Epithelial cell of prostate (primary cell): ENCODE measurements around the gene TCEANC2.
"Not testable (repeated sequence)": the region's sequence is repeated elsewhere in the genome, so short reads cannot be mapped to it uniquely, and the experiment has no call there.

Experiments used
- DNase-seq: peaks from one replicate; pipeline ENCODE4 v3.0.0-alpha.2; 2011; ENCODE audit warnings: low read depth, low spot score
- H3K27ac ChIP-seq: fragments of 450-650 bp; 2 replicates; pipeline ENCODE4 v1.5.1; 2017; ENCODE audit warnings: mild to moderate bottlenecking

The TCEANC2 gene

GRCh38 chr1:54024358-54024757, 29.1 kb upstream of the TCEANC2 start:
- H3K27ac ChIP-seq = no peak overlapping the region
- DNase-seq = no peak

- not testable (repeated sequence) for DNase-seq, H3K27ac ChIP-seq
Observed at GRCh38 chr1:54024811-54025210, 28.6 kb upstream of the TCEANC2 start.

- no peak overlapping the region for H3K27ac ChIP-seq
- DNase-seq = no peak
Observed at GRCh38 chr1:54027848-54028247, 25.6 kb upstream of the TCEANC2 start.

GRCh38 chr1:54028306-54029251, 24.8 kb upstream of the TCEANC2 start:
- H3K27ac ChIP-seq = no peak overlapping the region
- no peak for DNase-seq

- no peak for DNase-seq
- H3K27ac ChIP-seq = no peak overlapping the region
Observed at GRCh38 chr1:54037476-54037875, 15.9 kb upstream of the TCEANC2 start.

- H3K27ac ChIP-seq = no peak overlapping the region
- DNase-seq = no peak
Observed at GRCh38 chr1:54041806-54042205, 11.6 kb upstream of the TCEANC2 start.

GRCh38 chr1:54045496-54045895, 7.9 kb upstream of the TCEANC2 start:
- H3K27ac ChIP-seq = no peak overlapping the region
- DNase-seq = no peak

- DNase-seq = no peak
- no peak overlapping the region for H3K27ac ChIP-seq
Observed at GRCh38 chr1:54046671-54047383, 6.6 kb upstream of the TCEANC2 start.

GRCh38 chr1:54047384-54048305, 5.8 kb upstream of the TCEANC2 start:
- DNase-seq = no peak
- no peak overlapping the region for H3K27ac ChIP-seq

GRCh38 chr1:54050435-54050834, 3.0 kb upstream of the TCEANC2 start:
- not testable (repeated sequence) for DNase-seq, H3K27ac ChIP-seq

- DNase-seq = no peak
Observed at GRCh38 chr1:54051933-54052430, 1.4 kb upstream of the TCEANC2 start.

GRCh38 chr1:54052431-54052933, 926 bp upstream of the TCEANC2 start:
- no peak for DNase-seq
- peak overlapping the region; percentile 85 for H3K27ac ChIP-seq

More at GRCh38 chr1:54051933-54052430, 1.4 kb upstream of the TCEANC2 start:
- H3K27ac ChIP-seq = peak overlapping the region; percentile 85

GRCh38 chr1:54053745-54054437, 483 bp downstream of the TCEANC2 start:
- H3K27ac ChIP-seq = peak overlapping the region; percentile 85
- DNase-seq = no peak

- no peak for DNase-seq
- H3K27ac ChIP-seq = no peak overlapping the region
Observed at GRCh38 chr1:54054438-54054749, 986 bp downstream of the TCEANC2 start.

GRCh38 chr1:54064299-54064698, 10.9 kb downstream of the TCEANC2 start:
- DNase-seq = no peak
- no peak overlapping the region for H3K27ac ChIP-seq

- DNase-seq = no peak
- H3K27ac ChIP-seq = no peak overlapping the region
Observed at GRCh38 chr1:54069791-54070170, 16.4 kb downstream of the TCEANC2 start.

GRCh38 chr1:54070171-54070837, 16.9 kb downstream of the TCEANC2 start:
- H3K27ac ChIP-seq = no peak overlapping the region
- DNase-seq = no peak

GRCh38 chr1:54077359-54077758, 24.0 kb downstream of the TCEANC2 start:
- DNase-seq = no peak
- no peak overlapping the region for H3K27ac ChIP-seq

- DNase-seq = no peak
- no peak overlapping the region for H3K27ac ChIP-seq
Observed at GRCh38 chr1:54080598-54081049, 27.2 kb downstream of the TCEANC2 start.
